ENCODE measurements around the gene TMEM196.

TMEM196 gene

DNA sequence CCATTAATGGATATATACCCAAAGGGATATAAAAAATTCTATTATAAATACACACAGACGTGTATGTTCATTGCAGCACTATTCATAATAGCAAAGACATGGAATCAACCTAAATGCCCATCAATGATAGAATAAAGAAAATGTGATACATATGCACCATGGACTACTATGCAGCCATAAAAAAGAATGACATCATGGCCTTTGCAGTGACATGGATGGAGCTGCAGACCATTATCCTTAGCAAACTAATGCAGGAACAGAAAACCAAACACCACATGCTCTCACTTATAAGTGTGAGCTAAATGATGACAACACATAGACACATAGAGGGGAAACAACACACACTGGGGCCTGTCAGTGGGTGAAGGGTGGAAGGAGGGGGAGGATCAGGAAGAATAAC lies 97.6 kb downstream of the TMEM196 start:
- no peak for DNase-seq (ENCODE audit: low read depth in 2 of 2)
- TF ChIP-seq, protein P1, sequence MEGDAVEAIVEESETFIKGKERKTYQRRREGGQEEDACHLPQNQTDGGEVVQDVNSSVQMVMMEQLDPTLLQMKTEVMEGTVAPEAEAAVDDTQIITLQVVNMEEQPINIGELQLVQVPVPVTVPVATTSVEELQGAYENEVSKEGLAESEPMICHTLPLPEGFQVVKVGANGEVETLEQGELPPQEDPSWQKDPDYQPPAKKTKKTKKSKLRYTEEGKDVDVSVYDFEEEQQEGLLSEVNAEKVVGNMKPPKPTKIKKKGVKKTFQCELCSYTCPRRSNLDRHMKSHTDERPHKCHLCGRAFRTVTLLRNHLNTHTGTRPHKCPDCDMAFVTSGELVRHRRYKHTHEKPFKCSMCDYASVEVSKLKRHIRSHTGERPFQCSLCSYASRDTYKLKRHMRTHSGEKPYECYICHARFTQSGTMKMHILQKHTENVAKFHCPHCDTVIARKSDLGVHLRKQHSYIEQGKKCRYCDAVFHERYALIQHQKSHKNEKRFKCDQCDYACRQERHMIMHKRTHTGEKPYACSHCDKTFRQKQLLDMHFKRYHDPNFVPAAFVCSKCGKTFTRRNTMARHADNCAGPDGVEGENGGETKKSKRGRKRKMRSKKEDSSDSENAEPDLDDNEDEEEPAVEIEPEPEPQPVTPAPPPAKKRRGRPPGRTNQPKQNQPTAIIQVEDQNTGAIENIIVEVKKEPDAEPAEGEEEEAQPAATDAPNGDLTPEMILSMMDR (IDR thresholded peaks at IDR 0.05; ENCODE audit: low read depth, low read length) = no peak
- H3K4me3 ChIP-seq (replicated peaks in 1 of 2; ENCODE audit: low read depth in 2 of 2, low read length in 2 of 2) = no peak overlapping the region

GRCh38 chr7:19674266-19674960 lies 99.0 kb downstream of the TMEM196 start:
- DNase-seq (ENCODE audit: low read depth in 2 of 2) = peak; percentile 5 to 19
- H3K4me3 ChIP-seq (replicated peaks in 1 of 2; ENCODE audit: low read depth in 2 of 2, low read length in 2 of 2) = no peak overlapping the region
- TF ChIP-seq, protein P1 (IDR thresholded peaks at IDR 0.05; ENCODE audit: low read depth, low read length) = no peak

- no peak overlapping the region for H3K4me3 ChIP-seq (replicated peaks in 1 of 2; ENCODE audit: low read depth in 2 of 2, low read length in 2 of 2)
- TF ChIP-seq, protein P1 (IDR thresholded peaks at IDR 0.05; ENCODE audit: low read depth, low read length) = no peak
- DNase-seq (ENCODE audit: low read depth in 2 of 2) = no peak
Measured at GRCh38 chr7:19670806-19671205, 102.6 kb downstream of the TMEM196 start.

Measured in cardiac fibroblast (primary cell).